Forelimb muscle (tissue), 1 donor: Measurements from ENCODE around the gene RELA. TPM values are rescaled to one million over a fixed set of nuclear protein-coding genes. Genes with fewer than 3 reads are reported as not detected.
"Not testable (repeated sequence)": the region's sequence is repeated elsewhere in the genome, so short reads cannot be mapped to it uniquely, and the experiment has no call there.

ENCODE experiments used
- DNase-seq: peaks from one replicate; pipeline ENCODE4 v3.0.0-alpha.2; 2013; ENCODE audit warnings: low read depth
- polyA plus RNA-seq: library from polyadenylated mRNA; unstranded; fragments of 120-200 nt; gene quantifications from one replicate; pipeline ENCODE4 v1.2.1, GENCODE V29; 2013; ENCODE audit not compliant: insufficient read length

The RELA gene
- polyA plus RNA-seq = 42.1 TPM

DNA sequence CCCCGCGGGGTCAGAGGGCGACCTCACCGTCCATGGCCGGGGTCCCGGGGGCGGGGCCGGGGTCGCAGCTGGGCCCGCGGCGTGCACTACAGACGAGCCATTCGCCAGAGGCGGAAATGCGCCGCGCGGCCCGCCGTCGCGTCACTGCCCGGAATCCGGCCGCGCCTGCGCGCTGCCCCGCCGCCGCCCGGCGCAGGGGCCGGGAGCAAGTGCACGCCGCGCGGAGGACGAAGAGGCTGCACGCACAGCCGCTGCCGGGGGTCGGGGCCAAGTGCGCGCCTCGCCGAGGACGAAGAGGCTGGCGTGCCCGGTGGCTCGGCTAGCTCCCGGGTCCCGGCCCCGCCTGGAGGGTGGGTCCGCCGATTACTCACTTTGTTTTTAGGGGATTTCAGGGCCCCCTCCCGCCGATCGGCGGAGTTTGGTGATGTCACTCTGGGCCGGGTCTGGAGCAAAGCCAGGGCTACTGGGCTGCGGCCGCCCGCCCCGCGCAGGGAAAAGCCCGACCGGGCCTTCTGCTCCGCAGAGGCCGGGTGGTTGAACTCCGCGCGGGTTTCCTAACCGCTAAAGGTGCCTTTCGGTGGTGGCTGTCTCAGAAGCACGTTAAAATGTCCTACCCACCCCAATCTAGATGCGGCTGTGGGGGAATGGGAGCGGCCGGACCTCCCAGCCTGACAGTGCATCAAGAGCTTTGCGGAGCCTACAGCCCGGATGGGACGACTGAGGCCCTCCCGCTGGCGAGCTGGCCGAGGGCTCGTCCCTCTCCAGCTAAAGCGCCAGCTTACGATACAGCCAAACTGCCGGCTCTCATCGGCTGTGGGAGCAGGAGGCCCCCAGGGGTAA, at the start of gene RELA:
Gene RELA (minus strand): TSS at position 118 of the 840 bp plus-strand sequence. CDS start 84 bp downstream, at position 34.
- peak; percentile 84 for DNase-seq

- peak; percentile 96 for DNase-seq
Observed at GRCh38 chr11:65711785-65712632, 49.3 kb upstream of the RELA start, which contains the start of gene KAT5. TSS of gene KAT5 (plus strand) at chr11:65712252. CDS start at chr11:65712268, 16 bp downstream.

DNA sequence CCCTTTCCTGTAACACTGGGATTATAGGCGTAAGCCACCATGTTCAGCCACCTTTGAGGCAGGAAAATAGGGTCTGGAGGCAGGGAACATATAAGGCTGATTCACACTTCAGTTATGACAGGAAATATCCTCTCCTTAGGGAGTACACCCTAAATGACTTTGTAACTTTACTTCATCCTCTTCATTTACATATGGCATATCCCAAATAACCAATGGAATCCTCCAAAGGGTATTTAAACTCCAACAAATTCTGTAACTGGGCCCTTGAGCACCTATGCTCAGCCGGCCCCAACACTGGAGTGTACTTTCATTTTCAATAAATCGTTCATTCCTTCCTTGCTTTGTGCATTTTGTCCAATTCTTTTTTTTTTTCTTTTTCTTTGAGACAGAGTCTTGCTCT, 47.7 kb upstream of the RELA start:
- DNase-seq = no peak

- no peak for DNase-seq
Observed at GRCh38 chr11:65709661-65710060, 46.9 kb upstream of the RELA start.

DNA sequence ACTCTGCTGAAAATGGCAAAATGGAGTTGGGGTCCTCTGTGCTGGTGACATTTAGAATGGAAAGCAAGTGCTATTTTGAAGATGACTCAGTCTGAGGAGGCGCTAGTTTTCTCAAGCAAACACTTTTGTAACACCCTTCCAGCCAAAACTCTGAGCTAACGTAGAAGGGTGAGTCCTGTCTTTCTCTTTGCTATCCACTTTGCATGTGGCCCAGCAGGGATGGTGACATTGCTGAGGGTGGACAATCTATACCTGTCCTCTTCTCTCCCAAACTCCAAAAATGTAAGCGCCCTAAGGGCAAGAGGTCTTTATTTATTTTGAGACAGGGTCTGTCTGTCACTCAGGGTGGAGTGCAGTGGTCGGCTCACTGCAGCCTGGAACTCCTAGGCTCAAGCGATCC, 45.7 kb upstream of the RELA start:
- no peak for DNase-seq

- not testable (repeated sequence) for DNase-seq
Observed at GRCh38 chr11:65707002-65707401, 44.3 kb upstream of the RELA start.

DNA sequence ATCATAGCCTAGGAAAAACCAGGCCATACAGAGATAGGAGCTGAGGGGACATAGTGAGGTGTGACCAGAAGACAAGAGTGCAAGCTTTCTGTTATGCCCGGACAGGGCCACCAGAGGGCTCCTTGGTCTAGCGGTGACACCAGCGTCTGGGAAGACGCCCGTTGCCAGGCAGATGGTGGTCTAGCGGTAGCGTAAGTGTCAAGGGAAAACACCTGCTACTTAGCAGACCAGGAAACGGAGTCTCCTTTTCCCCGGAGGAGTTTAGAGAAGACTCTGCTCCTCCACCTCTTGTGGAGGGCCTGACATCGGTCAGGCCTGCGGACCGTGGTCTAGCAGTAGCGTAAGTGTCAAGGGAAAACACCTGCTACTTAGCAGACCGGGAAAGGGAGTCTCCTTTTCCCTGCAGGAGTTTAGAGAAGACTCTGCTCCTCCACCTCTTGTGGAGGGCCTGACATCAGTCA, 43.6 kb upstream of the RELA start:
- peak; percentile 20 for DNase-seq

- no peak for DNase-seq
Observed at GRCh38 chr11:65703846-65704245, 41.1 kb upstream of the RELA start.

GRCh38 chr11:65701686-65702085, 39.0 kb upstream of the RELA start:
- DNase-seq = no peak

DNA sequence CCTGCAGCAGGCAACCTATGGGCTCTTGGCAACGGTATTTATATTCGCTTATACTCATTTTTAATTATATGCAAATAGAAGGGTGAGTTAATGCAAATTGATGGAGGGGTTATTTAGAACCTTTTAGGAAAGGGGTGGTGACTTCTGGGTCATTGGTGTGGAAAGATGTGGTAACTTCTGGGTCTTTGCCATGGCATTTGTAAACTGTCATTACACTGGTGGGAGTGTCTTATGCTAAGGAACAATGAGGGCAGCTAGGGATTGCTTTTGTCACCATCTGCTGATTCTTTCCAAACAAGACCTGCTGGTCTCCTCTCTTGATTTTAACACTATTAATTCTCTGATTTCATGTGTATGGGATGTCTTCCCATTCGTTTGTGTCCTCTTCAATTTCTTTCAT, 37.7 kb upstream of the RELA start:
- no peak for DNase-seq

DNA sequence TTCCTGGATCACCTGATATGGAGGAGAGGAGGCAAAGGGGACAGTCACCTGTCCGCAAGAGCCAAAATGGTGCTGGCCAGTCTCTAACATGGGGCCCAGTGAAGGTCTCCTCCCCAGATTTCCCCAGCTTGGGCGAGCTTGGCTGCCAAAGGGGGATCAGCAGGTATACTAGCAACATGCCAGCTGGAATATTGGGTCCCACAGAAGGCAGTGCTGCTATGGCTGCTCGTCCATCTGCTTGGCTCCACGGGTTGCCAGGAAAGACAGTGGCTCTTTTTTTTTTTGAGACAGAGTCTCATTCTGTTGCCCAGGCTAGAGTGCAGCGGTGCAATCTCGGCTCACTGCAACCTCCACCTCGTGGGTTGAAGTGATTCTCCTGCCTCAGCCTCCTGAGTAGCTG, 36.6 kb upstream of the RELA start:
- DNase-seq = no peak

- DNase-seq = no peak
Observed at GRCh38 chr11:65698205-65698604, 35.5 kb upstream of the RELA start.

GRCh38 chr11:65696802-65697552, 34.3 kb upstream of the RELA start:
- DNase-seq = no peak

DNA sequence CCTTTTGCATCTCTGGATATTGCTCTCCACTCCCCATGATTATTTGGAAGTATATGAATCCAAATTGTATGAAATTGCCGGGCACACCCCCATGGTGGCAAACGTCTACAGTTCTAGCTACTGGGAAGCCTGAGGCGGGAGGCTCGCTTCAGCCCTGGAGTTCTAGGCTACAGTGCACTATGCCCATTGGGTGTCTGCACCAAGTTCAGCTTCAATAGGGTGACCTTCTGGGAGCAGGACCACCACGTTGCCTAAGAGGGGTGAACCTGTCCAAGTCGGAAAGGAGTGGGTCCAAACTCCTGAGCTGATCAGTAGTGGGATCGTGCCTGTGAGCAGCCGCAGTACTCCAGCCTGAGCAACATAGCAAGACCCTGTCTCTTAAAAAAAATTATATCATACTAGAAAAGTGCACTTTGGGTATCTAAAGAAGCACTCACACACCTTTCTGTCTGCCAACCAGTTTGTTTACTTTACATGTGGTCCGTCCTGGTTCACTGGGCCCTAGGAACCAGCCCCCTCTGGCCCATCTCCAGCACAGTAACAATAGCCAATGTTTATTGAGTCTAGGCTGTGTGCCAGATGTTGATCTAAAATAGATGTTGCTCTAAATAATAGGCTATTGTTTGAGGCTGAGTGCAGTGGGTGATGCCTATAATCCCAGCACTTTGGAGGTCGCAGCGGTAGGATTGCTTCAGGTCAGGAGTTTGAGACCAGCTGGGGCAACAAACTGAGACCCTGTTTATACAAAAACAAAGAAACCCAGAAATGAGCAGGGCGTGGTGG, 32.9 kb upstream of the RELA start:
- no peak for DNase-seq

DNA sequence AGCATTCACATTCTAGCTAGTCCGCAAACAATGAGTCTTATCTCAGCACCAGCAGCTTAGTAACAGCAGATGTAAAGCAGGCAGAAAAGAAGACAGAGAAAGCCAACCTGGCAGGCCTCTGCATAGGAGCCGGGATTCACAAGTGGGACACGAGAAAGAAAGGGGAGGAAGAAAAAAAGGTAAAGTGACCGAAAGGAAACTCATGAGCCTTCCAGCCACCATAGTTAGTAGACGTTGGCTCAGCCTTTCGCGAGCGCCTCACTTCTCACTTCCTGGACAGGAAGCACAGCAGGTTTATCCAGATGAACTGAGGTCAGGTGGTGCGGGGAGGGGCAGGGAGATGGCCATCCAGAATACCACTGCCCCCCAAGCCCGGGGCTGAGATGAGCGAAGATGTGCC, 29.7 kb upstream of the RELA start:
- no peak for DNase-seq

DNA sequence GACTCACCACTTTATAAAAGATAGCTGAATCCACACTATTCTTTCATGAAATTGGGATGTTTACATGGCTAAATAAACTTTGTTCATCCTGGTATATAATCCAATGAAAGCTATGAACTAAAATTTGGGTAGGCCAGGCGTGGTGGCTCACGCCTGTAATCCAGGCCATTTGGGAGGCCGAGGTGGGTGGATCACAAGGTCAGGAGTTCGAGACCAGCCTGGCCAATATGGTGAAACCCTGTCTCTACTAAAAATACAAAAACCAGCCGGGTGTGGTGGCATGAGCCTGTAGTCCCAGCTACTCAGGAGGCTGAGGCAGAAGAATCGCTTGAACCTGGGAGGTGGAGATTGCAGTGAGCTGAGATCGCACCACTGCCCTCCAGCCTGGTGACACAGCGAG, 29.1 kb upstream of the RELA start:
- DNase-seq = not testable (repeated sequence)

DNA sequence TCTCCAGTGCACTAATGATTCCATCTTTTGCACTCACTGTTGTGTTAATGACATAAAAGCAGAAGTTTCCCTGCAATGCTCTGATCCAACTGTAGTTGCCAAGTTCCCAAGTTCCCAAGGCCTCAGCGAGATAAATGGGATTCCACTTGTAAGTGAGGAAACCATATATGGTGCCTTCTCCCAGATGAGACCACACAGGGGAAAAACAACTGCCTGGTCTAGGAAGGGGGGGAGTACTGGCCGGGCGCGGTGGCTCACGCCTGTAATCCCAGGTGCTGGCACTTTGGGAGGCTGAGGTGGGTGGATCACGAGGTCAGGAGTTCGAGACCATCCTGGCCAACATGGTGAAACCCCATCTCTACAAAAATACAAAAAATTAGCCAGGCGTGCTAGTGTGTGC, 23.3 kb upstream of the RELA start:
- no peak for DNase-seq

GRCh38 chr11:65683480-65683879, 20.8 kb upstream of the RELA start:
- not testable (repeated sequence) for DNase-seq

DNA sequence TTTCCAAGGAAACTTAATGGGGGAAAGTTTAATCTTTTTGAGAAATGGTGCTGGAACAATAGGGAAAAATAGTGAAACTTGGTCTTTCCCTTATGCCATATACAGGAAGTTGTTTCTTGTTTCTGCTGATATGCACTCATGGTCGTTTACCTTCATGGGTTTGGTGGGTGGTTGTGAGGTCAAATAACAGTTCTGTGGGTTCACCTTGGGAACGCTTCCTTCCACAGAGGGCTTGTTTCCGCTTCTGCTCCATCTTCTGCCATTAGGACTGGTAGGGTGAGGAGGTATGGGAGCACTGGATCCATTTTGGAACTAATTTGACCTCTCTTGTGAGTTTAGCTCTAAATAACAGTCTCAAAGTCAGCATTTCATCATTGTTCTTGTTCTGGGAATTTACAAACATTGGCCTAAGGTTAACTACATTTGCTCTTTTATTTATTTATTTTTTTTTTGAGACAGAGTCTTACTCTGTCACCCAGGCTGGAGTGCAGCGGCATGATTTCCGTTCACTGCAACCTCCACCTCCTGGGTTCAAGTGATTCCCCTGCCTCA, 17.6 kb upstream of the RELA start:
- no peak for DNase-seq

GRCh38 chr11:65672982-65673381, 10.3 kb upstream of the RELA start:
- no peak for DNase-seq
